ENCODE data around the gene LYPD4. TPM values are rescaled to one million over a fixed set of nuclear protein-coding genes. Genes with fewer than 3 reads are reported as not detected.

The LYPD4 gene
- polyA plus RNA-seq, 1 donor (not counting 4 experiments of a cell fraction or from before 2014, with no cell fraction given), result not detected

- Histone ChIP-seq H3K9ac (ENCODE audit: control insufficient read depth, extremely low read depth, insufficient read depth, low read length) (peak within 1 kb of the TSS; percentile 92), H3K27me3 (ENCODE audit: control insufficient read depth, extremely low read depth, insufficient read depth, low read length) (peaks cover 2% of the 10 kb centered on the region), H4K20me1 (ENCODE audit: control insufficient read depth, extremely low read depth, insufficient read depth, low read length) (no peaks in the 10 kb centered on the region), H3K4me1 (ENCODE audit: control insufficient read depth, extremely low read depth, insufficient read depth, low read length) (peaks cover 37% of the 10 kb centered on the region), H3K79me2 (ENCODE audit: control insufficient read depth, insufficient read depth, low read length) (peaks cover 32% of the 10 kb centered on the region), H3K27ac (ENCODE audit: control insufficient read depth, insufficient read depth, low read length) (peak within 1 kb of the TSS; percentile 81), H2AFZ (ENCODE audit: control insufficient read depth, low read length) (peak within 1 kb of the TSS; percentile 51), H3K36me3 (ENCODE audit: control insufficient read depth in 2 of 2, extremely low read depth in 1 of 2, insufficient read depth in 2 of 2, low read length in 2 of 2) (peaks cover 0 to 1% of the 10 kb centered on the region in 2 experiments), H3K4me3 (ENCODE audit: control insufficient read depth in 2 of 3, extremely low read depth in 1 of 3, insufficient read depth in 2 of 3, low read depth in 1 of 3, low read length in 3 of 3) (peak within 1 kb of the TSS; percentile 94 to 99 (median 99)), H3K4me2 (ENCODE audit: control insufficient read depth, extremely low read depth, insufficient read depth, low read depth, low read length) (peak within 1 kb of the TSS; percentile 85), H3K9me3 (ENCODE audit: control insufficient read depth, low read depth, low read length) (no peaks in the 10 kb centered on the region), H3K9me1 (ENCODE audit: control insufficient read depth, extremely low read depth, insufficient read depth, low read length) (peaks cover 6% of the 10 kb centered on the region)
- no peak for DNase-seq (ENCODE audit: low read depth, low spot score)
- dilution Hi-C loops (cut with MboI; ENCODE audit: extremely low pct_ligation_motif_present, low sequenced_read_pairs), result no loop called here
- no peak for FAIRE-seq
- TF ChIP-seq, protein P1, sequence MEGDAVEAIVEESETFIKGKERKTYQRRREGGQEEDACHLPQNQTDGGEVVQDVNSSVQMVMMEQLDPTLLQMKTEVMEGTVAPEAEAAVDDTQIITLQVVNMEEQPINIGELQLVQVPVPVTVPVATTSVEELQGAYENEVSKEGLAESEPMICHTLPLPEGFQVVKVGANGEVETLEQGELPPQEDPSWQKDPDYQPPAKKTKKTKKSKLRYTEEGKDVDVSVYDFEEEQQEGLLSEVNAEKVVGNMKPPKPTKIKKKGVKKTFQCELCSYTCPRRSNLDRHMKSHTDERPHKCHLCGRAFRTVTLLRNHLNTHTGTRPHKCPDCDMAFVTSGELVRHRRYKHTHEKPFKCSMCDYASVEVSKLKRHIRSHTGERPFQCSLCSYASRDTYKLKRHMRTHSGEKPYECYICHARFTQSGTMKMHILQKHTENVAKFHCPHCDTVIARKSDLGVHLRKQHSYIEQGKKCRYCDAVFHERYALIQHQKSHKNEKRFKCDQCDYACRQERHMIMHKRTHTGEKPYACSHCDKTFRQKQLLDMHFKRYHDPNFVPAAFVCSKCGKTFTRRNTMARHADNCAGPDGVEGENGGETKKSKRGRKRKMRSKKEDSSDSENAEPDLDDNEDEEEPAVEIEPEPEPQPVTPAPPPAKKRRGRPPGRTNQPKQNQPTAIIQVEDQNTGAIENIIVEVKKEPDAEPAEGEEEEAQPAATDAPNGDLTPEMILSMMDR (optimal IDR thresholded peaks at IDR 0.05 in 1 of 3, IDR thresholded peaks at IDR 0.05 in 1 of 3, conservative IDR thresholded peaks at IDR 0.05 in 1 of 3; ENCODE audit: extremely low read depth in 1 of 3, insufficient read depth in 2 of 3, low read length in 3 of 3), result no peak
- TF ChIP-seq EZH2 (IDR thresholded peaks at IDR 0.05; ENCODE audit: low read length), result no peak
Observed at GRCh38 chr19:41882568-41883462, 38.3 kb upstream of the LYPD4 start, which contains the start of gene ARHGEF1. Gene ARHGEF1, plus strand, starts transcription at chr19:41883184. Its CDS starts 4,899 bp downstream, at chr19:41888083.

DNA sequence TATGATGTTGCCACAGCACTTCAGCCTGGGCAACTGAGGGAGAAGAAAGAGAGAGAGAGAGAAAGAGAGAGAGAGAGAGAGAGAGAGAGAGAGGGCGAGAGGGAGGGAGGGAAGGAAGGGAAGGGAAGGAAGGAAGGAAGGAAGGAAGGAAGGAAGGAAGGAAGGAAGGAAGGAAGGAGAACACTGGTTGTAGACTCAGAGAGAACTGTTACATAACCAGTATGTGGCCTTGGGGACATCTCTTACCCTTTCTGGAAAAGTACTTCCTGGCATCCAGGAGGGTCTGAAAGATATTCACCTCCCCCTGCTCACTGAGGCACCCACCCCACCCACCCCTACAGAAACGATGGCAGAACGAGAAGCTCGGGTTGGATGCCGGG, 35.8 kb upstream of the LYPD4 start:
- Histone ChIP-seq H3K79me2 (ENCODE audit: control insufficient read depth, insufficient read depth, low read length) (peaks cover 15% of the 10 kb centered on the region), H3K9me1 (ENCODE audit: control insufficient read depth, extremely low read depth, insufficient read depth, low read length) (no peaks in the 10 kb centered on the region), H3K27me3 (ENCODE audit: control insufficient read depth, extremely low read depth, insufficient read depth, low read length) (peaks cover 5% of the 10 kb centered on the region), H3K9ac (ENCODE audit: control insufficient read depth, extremely low read depth, insufficient read depth, low read length) (no peak overlapping the region), H2AFZ (ENCODE audit: control insufficient read depth, low read length) (no peak overlapping the region), H3K4me3 (ENCODE audit: control insufficient read depth in 2 of 3, extremely low read depth in 1 of 3, insufficient read depth in 2 of 3, low read depth in 1 of 3, low read length in 3 of 3) (no peak overlapping the region), H3K27ac (ENCODE audit: control insufficient read depth, insufficient read depth, low read length) (no peak overlapping the region), H3K36me3 (ENCODE audit: control insufficient read depth in 2 of 2, extremely low read depth in 1 of 2, insufficient read depth in 2 of 2, low read length in 2 of 2) (peaks cover 0 to 1% of the 10 kb centered on the region in 2 experiments), H4K20me1 (ENCODE audit: control insufficient read depth, extremely low read depth, insufficient read depth, low read length) (no peaks in the 10 kb centered on the region), H3K9me3 (ENCODE audit: control insufficient read depth, low read depth, low read length) (no peaks in the 10 kb centered on the region), H3K4me2 (ENCODE audit: control insufficient read depth, extremely low read depth, insufficient read depth, low read depth, low read length) (no peak overlapping the region), H3K4me1 (ENCODE audit: control insufficient read depth, extremely low read depth, insufficient read depth, low read length) (peaks cover 15% of the 10 kb centered on the region)
- no peak for DNase-seq (ENCODE audit: low read depth, low spot score)
- TF ChIP-seq EZH2 (IDR thresholded peaks at IDR 0.05; ENCODE audit: low read length), result no peak
- TF ChIP-seq, protein P1 (optimal IDR thresholded peaks at IDR 0.05 in 1 of 3, IDR thresholded peaks at IDR 0.05 in 1 of 3, conservative IDR thresholded peaks at IDR 0.05 in 1 of 3; ENCODE audit: extremely low read depth in 1 of 3, insufficient read depth in 2 of 3, low read length in 3 of 3), result no peak
- FAIRE-seq, result no peak
- dilution Hi-C loops (cut with MboI; ENCODE audit: extremely low pct_ligation_motif_present, low sequenced_read_pairs), result no loop called here
